HepG2 (cell line): Measurements from ENCODE around the gene KRTAP27-1. TPM values are rescaled to one million over a fixed set of nuclear protein-coding genes. Genes with fewer than 3 reads are reported as not detected.

ENCODE experiments used
- ATAC-seq: fragments of 200-7000 bp; cut with Tn5 transposase; 3 replicates; pipeline ENCODE4 v1.9.1; 2020; ENCODE audit warnings: mild to moderate bottlenecking, moderate library complexity
- BruUV-seq: library from RNA; stranded (reverse); fragments of 400-500 nt; replicated peaks from 2 replicates; lab custom pipeline; 2021; lab: Mats Ljungman, UMichigan
- CTCF ChIA-PET: fragments of 300-600 bp; formaldehyde crosslinking; extraction: SDS; loops from one replicate; lab custom pipeline; 2021; ENCODE audit warnings: low total read pairs, inconsistent platforms, low intra/inter-chr PET ratio; lab: Yijun Ruan, JAX
- POLR2A ChIA-PET: fragments of 350-600 bp; sonication (Branson Sonifier 250); formaldehyde crosslinking; loops from one replicate; lab custom pipeline; 2020; ENCODE audit warnings: antibody characterized with exemption, inconsistent platforms; lab: Yijun Ruan, JAX
- DNase-seq: peaks from one replicate; pipeline ENCODE4 v3.0.0-alpha.2; 2015; ENCODE audit warnings: low spot score
- FAIRE-seq: peaks from 3 replicates; lab custom pipeline; 2011; peaks lifted over from hg19 to GRCh38; lab: Jason Lieb, UNC
- H2AFZ ChIP-seq: one replicate; pipeline ENCODE4 v1.6.1; 2011; ENCODE audit warnings: low read length, inconsistent platforms
- H3K27ac ChIP-seq: fragments of 300-600 bp; 3 replicates; pipeline ENCODE4 v1.8.0; 2011; ENCODE audit warnings: mixed run types, mild to moderate bottlenecking, mixed read lengths, low read length, inconsistent platforms; ENCODE audit not compliant: insufficient read depth; ENCODE audit errors: extremely low read length
- H3K27me3 ChIP-seq, 2 experiments: fragments of 200-600 bp in 1 of 2; 2 replicates in 1 of 2; 3 replicates in 1 of 2; pipeline versions ENCODE4 v1.6.0 to v1.8.0; 2011; ENCODE audit warnings: low read length in 2 of 2, mild to moderate bottlenecking in 2 of 2, moderate library complexity in 2 of 2, inconsistent platforms in 1 of 2; ENCODE audit not compliant: insufficient read depth in 2 of 2, control insufficient read depth in 1 of 2
- H3K36me3 ChIP-seq, 2 experiments: fragments of 200-600 bp in 1 of 2; replicated peaks in 1 of 2; 2 replicates in 1 of 2; 3 replicates in 1 of 2; pipeline versions ENCODE4 v1.5.1 to v1.8.0; 2011; ENCODE audit warnings: low read length in 2 of 2, inconsistent platforms in 1 of 2; ENCODE audit not compliant: insufficient read depth in 2 of 2, control insufficient read depth in 1 of 2
- H3K4me1 ChIP-seq: 2 replicates; pipeline ENCODE4 v1.5.1; 2012; ENCODE audit warnings: low read length, inconsistent platforms; ENCODE audit not compliant: insufficient read depth
- H3K4me2 ChIP-seq: 2 replicates; pipeline ENCODE4 v1.6.0; 2011; ENCODE audit warnings: low read depth, low read length, inconsistent platforms
- H3K4me3 ChIP-seq, 3 experiments: fragments of 200-600 bp in 1 of 3; sonication (generic), shearing (Covaris generic) in 1 of 3; replicated peaks in 1 of 3; 2 replicates each; pipeline ENCODE4 v1.5.1; 2011 to 2016; ENCODE audit warnings: low read length in 3 of 3, inconsistent platforms in 2 of 3, low read depth in 2 of 3, mild to moderate bottlenecking in 2 of 3, control low read depth in 1 of 3, mixed read lengths in 1 of 3; ENCODE audit not compliant: insufficient read depth in 1 of 3
- H3K79me2 ChIP-seq: one replicate; pipeline ENCODE4 v1.6.1; 2011; ENCODE audit warnings: low read length, inconsistent platforms; ENCODE audit not compliant: insufficient read depth
- H3K9ac ChIP-seq: 2 replicates; pipeline ENCODE4 v1.6.0; 2011; ENCODE audit warnings: mild to moderate bottlenecking, low read depth, low read length, inconsistent platforms; ENCODE audit not compliant: insufficient read depth
- H3K9me3 ChIP-seq: 2 replicates; pipeline ENCODE4 v1.5.1; 2012; ENCODE audit warnings: mild to moderate bottlenecking, low read length
- H4K20me1 ChIP-seq: 2 replicates; pipeline ENCODE4 v1.6.0; 2011; ENCODE audit warnings: inconsistent platforms, mild to moderate bottlenecking, low read length, moderate library complexity; ENCODE audit not compliant: insufficient read depth
- CEBPZ ChIP-seq: IDR thresholded peaks from 2 replicates; pipeline ENCODE4 v1.6.1; 2012; ENCODE audit warnings: low read length, improper control_type of control experiment
- DZIP1 ChIP-seq: sonication (generic); formaldehyde crosslinking; IDR thresholded peaks from 2 replicates; pipeline ENCODE4 v1.5.0; 2020; ENCODE audit warnings: mild to moderate bottlenecking, missing genetic modification reagents
- MED1 ChIP-seq: sonication (generic); formaldehyde crosslinking; IDR thresholded peaks from 2 replicates; pipeline ENCODE4 v1.4.0; 2020; ENCODE audit warnings: missing genetic modification reagents
- ZNF616 ChIP-seq: sonication (generic); formaldehyde crosslinking; IDR thresholded peaks from 2 replicates; pipeline ENCODE4 v1.5.0; 2020; ENCODE audit warnings: low read depth, mild to moderate bottlenecking, missing genetic modification reagents
- WGBS: methylation state at CpG from one replicate; pipeline ENCODE4 v1.1.6; 2017; ENCODE audit warnings: low lambda C conversion rate; 5-methylcytosine and 5-hydroxymethylcytosine counted together
- in situ Hi-C: cut with HindIII; loops from 2 replicates; pipeline ENCODE4 v1.10.0; 2017; ENCODE audit warnings: low pct_unique_long_range_greater_than_20kb; ENCODE audit not compliant: extremely low pct_ligation_motif_present
- intact Hi-C: fragments of 100-400 bp; cut with micrococcal nuclease; formaldehyde crosslinking; loops from one replicate; pipeline ENCODE4 v1.10.0; 2022; ENCODE audit not compliant: unreplicated experiment
- microRNA-seq: library from miRNA; unstranded; fragments of <30 nt; microRNA quantifications from one replicate; pipeline ENCODE4, GENCODE V29; 2020
- polyA plus RNA-seq, 8 experiments: library from polyadenylated mRNA; depleted of rRNA in 3 of 8; stranded (reverse) in 7 of 8; unstranded in 1 of 8; fragments of >200 nt; fragmentation: Illumina TruSeq in 4 of 8; extraction: Trizol in 4 of 8; gene quantifications; 2 replicates each; pipeline versions ENCODE4 v1.2.1 to v1.2.3, GENCODE V29; 2011 to 2016; ENCODE audit warnings: low read depth in 4 of 8, missing spikeins in 1 of 8, mixed read lengths in 1 of 8; ENCODE audit not compliant: insufficient read depth in 1 of 8
- small RNA-seq, 3 experiments: library from RNA; depleted of rRNA; stranded (forward); fragments of <200 nt; gene quantifications; one replicate each; pipeline ENCODE3, GENCODE V24; 2012; ENCODE audit warnings: low read depth in 2 of 3, low replicate concordance in 1 of 3; ENCODE audit not compliant: insufficient read length in 3 of 3, insufficient read depth in 2 of 3
- total RNA-seq, 5 experiments: library from RNA; depleted of rRNA; stranded (reverse); fragments of >200 nt; fragmentation: Illumina TruSeq; extraction: Trizol; gene quantifications; 2 replicates each; pipeline ENCODE4 v1.2.3, GENCODE V29; 2016; ENCODE audit warnings: low read depth in 1 of 5

KRTAP27-1 gene
- total and polyA plus RNA-seq, 2 of the 13 experiments (the other 11 are each of a cell fraction or from before 2014, with no cell fraction given): not detected

- Histone ChIP-seq H3K9me3 (peaks cover 96% of the 10 kb centered on the region), H3K36me3 (no peaks in the 10 kb centered on the region), H2AFZ (no peak within 1 kb of the TSS), H3K4me3 (no peak within 1 kb of the TSS), H3K27me3 (no peaks in the 10 kb centered on the region), H3K9ac (no peak within 1 kb of the TSS), H3K27ac (no peak within 1 kb of the TSS), H4K20me1 (no peaks in the 10 kb centered on the region), H3K79me2 (no peaks in the 10 kb centered on the region), H3K4me1 (no peaks in the 10 kb centered on the region), H3K4me2 (no peak within 1 kb of the TSS)
- 4% methylated on average over 2 of the region's 2 CpGs for WGBS
- TF ChIP-seq CEBPZ (no peak), MED1 (CRISPR knock-in tag) (no peak), ZNF616 (CRISPR knock-in tag) (no peak), DZIP1 (no peak)
- in situ Hi-C loops: no loop called here
- ChIA-PET CTCF (no interaction called here), POLR2A (no interaction called here)
- no peak for ATAC-seq
- intact Hi-C loops: no loop called here
- no TSS peak for BruUV-seq
- DNase-seq: no peak
- FAIRE-seq: no peak
These were observed 48.3 kb downstream of the KRTAP27-1 start, which contains the start of gene KRTAP25-1 for GRCh38 chr21:30289215-30289614. TSS of gene KRTAP25-1 (minus strand) at chr21:30289514. CDS start at chr21:30289490, 24 bp downstream.

Small RNA genes lying within 50 kb of the gene (microRNA-seq; reads per million reads assigned to microRNA genes)
- not detected for gene MIR4327

Small RNA genes lying within 50 kb of the gene (small RNA-seq; reads per million reads assigned to genes)
- gene KRTAP23-1 (0 reads per million in 3 experiments), gene MIR4327 (0 reads per million in 3 experiments)

Other genes with a start within 250 kb of the KRTAP27-1 start
- gene CLDN17, start 170.9 kb downstream of the KRTAP27-1 start, total RNA-seq (2016; rRNA removed; fragmentation: Illumina TruSeq; extraction: Trizol): not detected in 2 replicates
- not detected in 2 replicates for gene CLDN17, start 170.9 kb downstream of the KRTAP27-1 start, polyA plus RNA-seq (2011; rRNA removed)
- gene CLDN8, start 121.6 kb downstream of the KRTAP27-1 start, total RNA-seq (2016; rRNA removed; fragmentation: Illumina TruSeq; extraction: Trizol): not detected in 2 replicates
- not detected in 2 replicates for gene CLDN8, start 121.6 kb downstream of the KRTAP27-1 start, polyA plus RNA-seq (2011; rRNA removed)
- not detected in 2 replicates for gene KRTAP24-1, start 54.7 kb downstream of the KRTAP27-1 start, total RNA-seq (2016; rRNA removed; fragmentation: Illumina TruSeq; extraction: Trizol)
- not detected in 2 replicates for gene KRTAP24-1, start 54.7 kb downstream of the KRTAP27-1 start, polyA plus RNA-seq (2011; rRNA removed)
- not detected in 2 replicates for gene KRTAP25-1, start 48.2 kb downstream of the KRTAP27-1 start, total RNA-seq (2016; rRNA removed; fragmentation: Illumina TruSeq; extraction: Trizol)
- gene KRTAP25-1, start 48.2 kb downstream of the KRTAP27-1 start, polyA plus RNA-seq (2011; rRNA removed): not detected in 2 replicates
- gene KRTAP26-1, start 17.4 kb downstream of the KRTAP27-1 start, total RNA-seq (2016; rRNA removed; fragmentation: Illumina TruSeq; extraction: Trizol): not detected in 2 replicates
- not detected in 2 replicates for gene KRTAP26-1, start 17.4 kb downstream of the KRTAP27-1 start, polyA plus RNA-seq (2011; rRNA removed)
- gene KRTAP23-1, start 10.9 kb upstream of the KRTAP27-1 start, total RNA-seq (2016; rRNA removed; fragmentation: Illumina TruSeq; extraction: Trizol): not detected in 2 replicates
- not detected in 2 replicates for gene KRTAP23-1, start 10.9 kb upstream of the KRTAP27-1 start, polyA plus RNA-seq (2011; rRNA removed)
- gene KRTAP13-2, start 34.6 kb upstream of the KRTAP27-1 start, total RNA-seq (2016; rRNA removed; fragmentation: Illumina TruSeq; extraction: Trizol): not detected in 2 replicates
- gene KRTAP13-2, start 34.6 kb upstream of the KRTAP27-1 start, polyA plus RNA-seq (2011; rRNA removed): not detected in 2 replicates
- not detected in 2 replicates for gene KRTAP13-1, start 58.3 kb upstream of the KRTAP27-1 start, total RNA-seq (2016; rRNA removed; fragmentation: Illumina TruSeq; extraction: Trizol)
- gene KRTAP13-1, start 58.3 kb upstream of the KRTAP27-1 start, polyA plus RNA-seq (2011; rRNA removed): not detected in 2 replicates
- not detected in 2 replicates for gene KRTAP13-3, start 88.2 kb upstream of the KRTAP27-1 start, total RNA-seq (2016; rRNA removed; fragmentation: Illumina TruSeq; extraction: Trizol)
- gene KRTAP13-3, start 88.2 kb upstream of the KRTAP27-1 start, polyA plus RNA-seq (2011; rRNA removed): not detected in 2 replicates
- gene KRTAP13-4, start 92.5 kb upstream of the KRTAP27-1 start, total RNA-seq (2016; rRNA removed; fragmentation: Illumina TruSeq; extraction: Trizol): not detected in 2 replicates
- gene KRTAP13-4, start 92.5 kb upstream of the KRTAP27-1 start, polyA plus RNA-seq (2011; rRNA removed): not detected in 2 replicates
- gene KRTAP15-1, start 102.6 kb upstream of the KRTAP27-1 start, total RNA-seq (2016; rRNA removed; fragmentation: Illumina TruSeq; extraction: Trizol): not detected in 2 replicates
- not detected in 2 replicates for gene KRTAP15-1, start 102.6 kb upstream of the KRTAP27-1 start, polyA plus RNA-seq (2011; rRNA removed)
- gene KRTAP19-1, start 142.7 kb upstream of the KRTAP27-1 start, total RNA-seq (2016; rRNA removed; fragmentation: Illumina TruSeq; extraction: Trizol): not detected in 2 replicates
- gene KRTAP19-1, start 142.7 kb upstream of the KRTAP27-1 start, polyA plus RNA-seq (2011; rRNA removed): not detected in 2 replicates
- not detected in 2 replicates for gene KRTAP19-2, start 149.7 kb upstream of the KRTAP27-1 start, total RNA-seq (2016; rRNA removed; fragmentation: Illumina TruSeq; extraction: Trizol)
- not detected in 2 replicates for gene KRTAP19-2, start 149.7 kb upstream of the KRTAP27-1 start, polyA plus RNA-seq (2011; rRNA removed)
- not detected in 2 replicates for gene KRTAP19-3, start 154.3 kb upstream of the KRTAP27-1 start, total RNA-seq (2016; rRNA removed; fragmentation: Illumina TruSeq; extraction: Trizol)
- gene KRTAP19-3, start 154.3 kb upstream of the KRTAP27-1 start, polyA plus RNA-seq (2011; rRNA removed): not detected in 2 replicates
- gene KRTAP19-4, start 159.5 kb upstream of the KRTAP27-1 start, total RNA-seq (2016; rRNA removed; fragmentation: Illumina TruSeq; extraction: Trizol): not detected in 2 replicates
- gene KRTAP19-4, start 159.5 kb upstream of the KRTAP27-1 start, polyA plus RNA-seq (2011; rRNA removed): not detected in 2 replicates
- gene KRTAP19-5, start 164.4 kb upstream of the KRTAP27-1 start, total RNA-seq (2016; rRNA removed; fragmentation: Illumina TruSeq; extraction: Trizol): not detected in 2 replicates
- gene KRTAP19-5, start 164.4 kb upstream of the KRTAP27-1 start, polyA plus RNA-seq (2011; rRNA removed): not detected in 2 replicates
- gene KRTAP19-6, start 204.2 kb upstream of the KRTAP27-1 start, total RNA-seq (2016; rRNA removed; fragmentation: Illumina TruSeq; extraction: Trizol): not detected in 2 replicates
- not detected in 2 replicates for gene KRTAP19-6, start 204.2 kb upstream of the KRTAP27-1 start, polyA plus RNA-seq (2011; rRNA removed)
- gene KRTAP19-7, start 223.6 kb upstream of the KRTAP27-1 start, total RNA-seq (2016; rRNA removed; fragmentation: Illumina TruSeq; extraction: Trizol): not detected in 2 replicates
- gene KRTAP19-7, start 223.6 kb upstream of the KRTAP27-1 start, polyA plus RNA-seq (2011; rRNA removed): not detected in 2 replicates